HepG2 (cell line): ENCODE results near the gene KRCC1. TPM values are rescaled to one million over a fixed set of nuclear protein-coding genes. Genes with fewer than 3 reads are reported as not detected.
A peak's percentile ranks its signal among the peaks of the same experiment; 100 is the strongest.

Experiments used
- ARNT2 ChIP-seq: sonication (generic); formaldehyde crosslinking; IDR thresholded peaks from 2 replicates; pipeline ENCODE4 v1.8.0; 2022; ENCODE audit warnings: mild to moderate bottlenecking, low read depth, missing genetic modification reagents, moderate library complexity
- CBX1 ChIP-seq: IDR thresholded peaks from one replicate; pipeline ENCODE4 v1.6.1; 2016; ENCODE audit warnings: antibody characterized with exemption, low read depth
- CC2D1A ChIP-seq: sonication (generic); formaldehyde crosslinking; IDR thresholded peaks from 2 replicates; pipeline ENCODE4 v1.8.1; 2023; ENCODE audit warnings: mild to moderate bottlenecking, missing genetic modification reagents
- CHD4 ChIP-seq: fragments of 200-600 bp; sonication (generic); IDR thresholded peaks from 2 replicates; pipeline ENCODE4 v1.7.0; 2017; ENCODE audit warnings: mild to moderate bottlenecking, low read length, borderline replicate concordance
- HOXD1 ChIP-seq: sonication (generic); formaldehyde crosslinking; IDR thresholded peaks from 2 replicates; pipeline ENCODE4 v1.5.0; 2020; ENCODE audit warnings: missing genetic modification reagents
- JDP2 ChIP-seq: sonication (generic); formaldehyde crosslinking; IDR thresholded peaks from 2 replicates; pipeline ENCODE4 v1.8.1; 2022; ENCODE audit warnings: missing genetic modification reagents, borderline replicate concordance
- KAT2B ChIP-seq: fragments of 150-350 bp; IDR thresholded peaks from 2 replicates; pipeline ENCODE4 v1.6.1; 2014; ENCODE audit warnings: low read depth, low read length, borderline replicate concordance
- PATZ1 ChIP-seq: sonication (generic); formaldehyde crosslinking; IDR thresholded peaks from 2 replicates; pipeline ENCODE4 v1.4.0; 2020; ENCODE audit warnings: missing genetic modification reagents
- RARG ChIP-seq: sonication (generic); formaldehyde crosslinking; IDR thresholded peaks from 2 replicates; pipeline ENCODE4 v1.4.0; 2020; ENCODE audit warnings: low read depth, mild to moderate bottlenecking, missing genetic modification reagents
- SMYD3 ChIP-seq: sonication (generic); formaldehyde crosslinking; IDR thresholded peaks from 2 replicates; pipeline ENCODE4 v1.8.1; 2023; ENCODE audit warnings: mild to moderate bottlenecking, missing genetic modification reagents
- THAP8 ChIP-seq: sonication (generic); formaldehyde crosslinking; IDR thresholded peaks from 2 replicates; pipeline ENCODE4 v1.5.1; 2020; ENCODE audit warnings: missing genetic modification reagents, mild to moderate bottlenecking, borderline replicate concordance
- ZNF121 ChIP-seq: sonication (generic); formaldehyde crosslinking; IDR thresholded peaks from 2 replicates; pipeline ENCODE4 v1.5.0; 2020; ENCODE audit warnings: mild to moderate bottlenecking, missing genetic modification reagents
- ZNF205 ChIP-seq: IDR thresholded peaks from 2 replicates; pipeline ENCODE4 v1.6.1; 2018; ENCODE audit warnings: missing biosample characterization, missing genetic modification reagents
- ZNF282 ChIP-seq: fragments of 450-650 bp; IDR thresholded peaks from 2 replicates; pipeline ENCODE4 v1.6.1; 2018; ENCODE audit not compliant: partially characterized antibody
- ZNF343 ChIP-seq: sonication (generic); formaldehyde crosslinking; IDR thresholded peaks from 2 replicates; pipeline ENCODE4 v1.4.0; 2020; ENCODE audit warnings: mild to moderate bottlenecking, missing genetic modification reagents
- ZNF446 ChIP-seq: sonication (generic); formaldehyde crosslinking; IDR thresholded peaks from 2 replicates; pipeline ENCODE4 v1.5.0; 2020; ENCODE audit warnings: mild to moderate bottlenecking, missing genetic modification reagents
- ZNF570 ChIP-seq: sonication (generic); formaldehyde crosslinking; IDR thresholded peaks from 2 replicates; pipeline ENCODE4 v1.4.0; 2020; ENCODE audit warnings: mild to moderate bottlenecking, missing genetic modification reagents, borderline replicate concordance
- ZNF772 ChIP-seq: sonication (generic); formaldehyde crosslinking; IDR thresholded peaks from 2 replicates; pipeline ENCODE4 v1.5.0; 2020; ENCODE audit warnings: mild to moderate bottlenecking, missing genetic modification reagents
- polyA plus RNA-seq, 8 experiments: library from polyadenylated mRNA; depleted of rRNA in 3 of 8; stranded (reverse) in 7 of 8; unstranded in 1 of 8; fragments of >200 nt; fragmentation: Illumina TruSeq in 4 of 8; extraction: Trizol in 4 of 8; gene quantifications; 2 replicates each; pipeline versions ENCODE4 v1.2.1 to v1.2.3, GENCODE V29; 2011 to 2016; ENCODE audit warnings: low read depth in 4 of 8, missing spikeins in 1 of 8, mixed read lengths in 1 of 8; ENCODE audit not compliant: insufficient read depth in 1 of 8
- total RNA-seq, 5 experiments: library from RNA; depleted of rRNA; stranded (reverse); fragments of >200 nt; fragmentation: Illumina TruSeq; extraction: Trizol; gene quantifications; 2 replicates each; pipeline ENCODE4 v1.2.3, GENCODE V29; 2016; ENCODE audit warnings: low read depth in 1 of 5
- TF ChIP-seq, protein P1 (sequence below), 2 experiments: IDR thresholded peaks; 2 replicates each; pipeline ENCODE4 v1.6.1; 2011 to 2012; ENCODE audit warnings: low read length in 2 of 2, borderline replicate concordance in 1 of 2, low read depth in 1 of 2, mild to moderate bottlenecking in 1 of 2, moderate library complexity in 1 of 2

Gene KRCC1
- total and polyA plus RNA-seq, 2 of the 13 experiments (the other 11 are each of a cell fraction or from before 2014, with no cell fraction given): 6.5 to 7.7 TPM

GRCh38 chr2:88016086-88016959 lies 39.3 kb downstream of the KRCC1 start, which contains the start of gene RNU2-63P (continued):
- TF ChIP-seq ZNF570 (CRISPR knock-in tag) (0 out of 2 replicates have a peak, but pooled peaks have one; percentile 23), ZNF446 (CRISPR knock-in tag) (0 out of 2 replicates have a peak, but pooled peaks have one; percentile 23), CBX1 (peak; percentile 100), ZNF205 (CRISPR knock-in tag) (peak; percentile 86; the same call in 1 of the 2 replicates), JDP2 (CRISPR knock-in tag) (0 out of 2 replicates have a peak, but pooled peaks have one; percentile 64), PATZ1 (CRISPR knock-in tag) (peak; percentile 11; the same call in 1 of the 2 replicates), RARG (CRISPR knock-in tag) (0 out of 2 replicates have a peak, but pooled peaks have one; percentile 53), SMYD3 (CRISPR knock-in tag) (peak; percentile 61; the same call in 1 of the 2 replicates), ZNF343 (peak; percentile 36; the same call in 1 of the 2 replicates), CHD4 (peak; percentile 72; the same call in 1 of the 2 replicates), HOXD1 (0 out of 2 replicates have a peak, but pooled peaks have one; percentile 16), ZNF282 (no peak), THAP8 (CRISPR knock-in tag) (no peak; the same call in 1 of the 2 replicates), CC2D1A (no peak), ZNF772 (CRISPR knock-in tag) (no peak; the same call in 1 of the 2 replicates), KAT2B (no peak), ARNT2 (CRISPR knock-in tag) (peak; percentile 38), ZNF121 (CRISPR knock-in tag) (no peak)
- TF ChIP-seq, protein P1, sequence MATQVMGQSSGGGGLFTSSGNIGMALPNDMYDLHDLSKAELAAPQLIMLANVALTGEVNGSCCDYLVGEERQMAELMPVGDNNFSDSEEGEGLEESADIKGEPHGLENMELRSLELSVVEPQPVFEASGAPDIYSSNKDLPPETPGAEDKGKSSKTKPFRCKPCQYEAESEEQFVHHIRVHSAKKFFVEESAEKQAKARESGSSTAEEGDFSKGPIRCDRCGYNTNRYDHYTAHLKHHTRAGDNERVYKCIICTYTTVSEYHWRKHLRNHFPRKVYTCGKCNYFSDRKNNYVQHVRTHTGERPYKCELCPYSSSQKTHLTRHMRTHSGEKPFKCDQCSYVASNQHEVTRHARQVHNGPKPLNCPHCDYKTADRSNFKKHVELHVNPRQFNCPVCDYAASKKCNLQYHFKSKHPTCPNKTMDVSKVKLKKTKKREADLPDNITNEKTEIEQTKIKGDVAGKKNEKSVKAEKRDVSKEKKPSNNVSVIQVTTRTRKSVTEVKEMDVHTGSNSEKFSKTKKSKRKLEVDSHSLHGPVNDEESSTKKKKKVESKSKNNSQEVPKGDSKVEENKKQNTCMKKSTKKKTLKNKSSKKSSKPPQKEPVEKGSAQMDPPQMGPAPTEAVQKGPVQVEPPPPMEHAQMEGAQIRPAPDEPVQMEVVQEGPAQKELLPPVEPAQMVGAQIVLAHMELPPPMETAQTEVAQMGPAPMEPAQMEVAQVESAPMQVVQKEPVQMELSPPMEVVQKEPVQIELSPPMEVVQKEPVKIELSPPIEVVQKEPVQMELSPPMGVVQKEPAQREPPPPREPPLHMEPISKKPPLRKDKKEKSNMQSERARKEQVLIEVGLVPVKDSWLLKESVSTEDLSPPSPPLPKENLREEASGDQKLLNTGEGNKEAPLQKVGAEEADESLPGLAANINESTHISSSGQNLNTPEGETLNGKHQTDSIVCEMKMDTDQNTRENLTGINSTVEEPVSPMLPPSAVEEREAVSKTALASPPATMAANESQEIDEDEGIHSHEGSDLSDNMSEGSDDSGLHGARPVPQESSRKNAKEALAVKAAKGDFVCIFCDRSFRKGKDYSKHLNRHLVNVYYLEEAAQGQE (IDR thresholded peaks at IDR 0.05; ENCODE audit: borderline replicate concordance in 1 of 2, low read depth in 1 of 2, low read length in 2 of 2): peak in 1 of 2 experiments; percentile 72; a peak in 2 of 4 replicates
